ENCODE measurements around the gene CAPZB.

The CAPZB gene

GRCh38 chr1:19375631-19376400 is 109.5 kb downstream of the CAPZB start:
- DNase-seq (ENCODE audit: low read depth), result peak; percentile 29
- TF ChIP-seq CTCF (IDR thresholded peaks at IDR 0.05; ENCODE audit: low read length, missing control alignments), result no peak
- H3K4me3 ChIP-seq (replicated peaks; ENCODE audit: low read depth, low read length), result no peak overlapping the region

- no peak overlapping the region for H3K4me3 ChIP-seq (replicated peaks; ENCODE audit: low read depth, low read length)
- no peak for DNase-seq (ENCODE audit: low read depth)
- no peak for TF ChIP-seq CTCF (IDR thresholded peaks at IDR 0.05; ENCODE audit: low read length, missing control alignments)
Measured at GRCh38 chr1:19374926-19375325, 110.4 kb downstream of the CAPZB start.

- H3K4me3 ChIP-seq (replicated peaks; ENCODE audit: low read depth, low read length), result no peak overlapping the region
- DNase-seq (ENCODE audit: low read depth), result no peak
- peak; percentile 53 for TF ChIP-seq CTCF (IDR thresholded peaks at IDR 0.05; ENCODE audit: low read length, missing control alignments)
Measured at GRCh38 chr1:19374083-19374801, 111.1 kb downstream of the CAPZB start.

GRCh38 chr1:19373211-19374082 is 111.9 kb downstream of the CAPZB start:
- H3K4me3 ChIP-seq (replicated peaks; ENCODE audit: low read depth, low read length), result no peak overlapping the region
- DNase-seq (ENCODE audit: low read depth), result no peak
- no peak for TF ChIP-seq CTCF (IDR thresholded peaks at IDR 0.05; ENCODE audit: low read length, missing control alignments)

GRCh38 chr1:19372602-19373001 is 112.7 kb downstream of the CAPZB start:
- no peak for DNase-seq (ENCODE audit: low read depth)
- no peak for TF ChIP-seq CTCF (IDR thresholded peaks at IDR 0.05; ENCODE audit: low read length, missing control alignments)
- H3K4me3 ChIP-seq (replicated peaks; ENCODE audit: low read depth, low read length), result no peak overlapping the region

GRCh38 chr1:19372136-19372514 is 113.2 kb downstream of the CAPZB start:
- no peak overlapping the region for H3K4me3 ChIP-seq (replicated peaks; ENCODE audit: low read depth, low read length)
- DNase-seq (ENCODE audit: low read depth), result no peak
- no peak for TF ChIP-seq CTCF (IDR thresholded peaks at IDR 0.05; ENCODE audit: low read length, missing control alignments)

All from fibroblast of pulmonary artery (primary cell).